22Rv1 (cell line): ENCODE results near the gene DNHD1.

ENCODE experiments used
- H3K27ac ChIP-seq: fragments of 450-650 bp; 2 replicates; pipeline ENCODE4 v1.5.1; 2017
- CTCF ChIP-seq: fragments of 450-650 bp; IDR thresholded peaks from 2 replicates; pipeline ENCODE4 v1.5.1; 2017; ENCODE audit warnings: mild to moderate bottlenecking
- ZFX ChIP-seq: fragments of 450-650 bp; IDR thresholded peaks from 2 replicates; pipeline ENCODE4 v1.6.1; 2017; ENCODE audit warnings: antibody characterized with exemption, borderline replicate concordance

Gene DNHD1

DNA sequence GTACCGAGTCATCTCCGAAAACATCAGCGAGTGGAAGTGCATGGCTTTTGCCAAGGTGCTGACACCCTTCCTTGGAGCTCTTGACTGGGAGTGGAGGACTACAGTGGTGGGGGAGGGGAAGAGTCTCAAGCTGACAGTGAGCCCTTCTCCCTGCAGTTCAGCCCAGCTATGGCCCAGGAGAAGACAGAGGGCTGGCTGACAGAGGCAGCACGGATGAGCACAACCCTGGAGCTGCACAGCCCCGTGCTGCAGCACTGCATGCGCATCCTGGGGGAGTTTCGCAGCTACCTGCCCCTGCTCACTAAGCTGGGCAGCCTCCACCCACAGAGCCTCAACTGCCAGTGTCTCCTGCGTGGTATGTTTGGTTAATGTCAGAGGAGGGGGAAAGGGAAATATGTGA is 41.4 kb downstream of the DNHD1 start:
- H3K27ac ChIP-seq, result no peak overlapping the region
- TF ChIP-seq ZFX (no peak), CTCF (no peak)

GRCh38 chr11:6538945-6539344 is 41.9 kb downstream of the DNHD1 start:
- H3K27ac ChIP-seq, result no peak overlapping the region
- no peak for TF ChIP-seq ZFX
- TF ChIP-seq CTCF, result no peak

DNA sequence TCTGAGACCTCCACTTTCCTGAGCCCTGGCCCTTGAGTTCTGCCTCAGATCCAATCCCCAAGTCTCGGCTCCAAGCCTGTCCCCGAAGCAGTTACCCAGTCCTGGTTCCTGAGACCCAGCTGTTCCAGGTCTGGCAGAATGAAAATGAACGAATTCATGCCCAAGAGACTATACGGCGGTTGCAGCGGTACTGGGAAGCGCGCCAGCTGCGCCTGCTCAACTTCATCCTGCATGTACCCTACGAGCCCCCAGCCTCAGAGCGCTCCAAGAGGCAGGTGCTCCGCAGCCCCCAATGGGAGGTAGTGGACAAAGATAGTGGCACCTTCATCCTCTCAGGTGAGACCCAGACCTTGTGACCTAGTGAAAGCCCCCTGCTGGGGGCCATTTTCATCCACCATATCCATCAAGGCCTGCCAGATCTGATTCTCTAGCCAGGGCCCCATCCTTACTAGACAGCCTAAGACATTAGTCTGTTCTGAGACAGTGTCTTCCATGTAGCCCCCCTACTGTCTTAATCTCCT is 42.7 kb downstream of the DNHD1 start:
- TF ChIP-seq CTCF, result no peak
- TF ChIP-seq ZFX, result no peak
- H3K27ac ChIP-seq, result no peak overlapping the region

GRCh38 chr11:6541356-6541755 is 44.3 kb downstream of the DNHD1 start:
- no peak for TF ChIP-seq ZFX
- TF ChIP-seq CTCF, result no peak

DNA sequence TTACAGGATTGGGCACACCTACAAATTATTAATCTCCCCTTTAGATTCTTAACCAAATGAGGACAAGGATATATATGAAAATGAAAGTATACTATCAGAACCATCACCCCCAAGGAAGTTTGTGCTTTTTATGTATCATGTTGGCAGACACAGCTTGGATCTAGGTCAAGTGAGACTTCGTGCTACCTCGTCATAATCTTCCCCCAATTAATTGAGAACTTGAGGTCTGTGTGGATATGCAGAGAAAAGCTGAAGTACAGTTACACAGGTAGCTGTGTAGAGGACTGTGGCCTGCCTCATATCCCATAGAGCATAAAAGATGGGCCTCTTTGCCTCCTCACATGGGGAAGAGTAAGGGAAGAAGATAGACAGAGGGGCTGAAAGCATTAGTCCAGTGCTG is 45.6 kb downstream of the DNHD1 start:
- no peak overlapping the region for H3K27ac ChIP-seq
- TF ChIP-seq ZFX, result no peak
- no peak for TF ChIP-seq CTCF

More at GRCh38 chr11:6541356-6541755, 44.3 kb downstream of the DNHD1 start:
- no peak overlapping the region for H3K27ac ChIP-seq

- TF ChIP-seq CTCF (no peak), ZFX (no peak)
- H3K27ac ChIP-seq, result no peak overlapping the region
These were observed 48.1 kb downstream of the DNHD1 start for GRCh38 chr11:6544921-6545850.
